Stimulated activated CD8-positive, alpha-beta memory T cell treated with anti-CD3 and anti-CD28 coated beads, Interleukin-7, amount 100 ng/mL, for 48 hours (primary cell): ENCODE results near the gene CES5A.
"Not testable (repeated sequence)": the region's sequence is repeated elsewhere in the genome, so short reads cannot be mapped to it uniquely, and the experiment has no call there.

Experiments used
- DNase-seq, 2 donors: peaks; one replicate each; pipeline ENCODE4 v3.0.0-alpha.2; 2020; ENCODE audit warnings: low read depth in 1 of 2; ENCODE audit errors: extremely low read depth in 1 of 2

CES5A gene

GRCh38 chr16:55830658-55831294 is 44.4 kb downstream of the CES5A start:
- no peak for DNase-seq

DNA sequence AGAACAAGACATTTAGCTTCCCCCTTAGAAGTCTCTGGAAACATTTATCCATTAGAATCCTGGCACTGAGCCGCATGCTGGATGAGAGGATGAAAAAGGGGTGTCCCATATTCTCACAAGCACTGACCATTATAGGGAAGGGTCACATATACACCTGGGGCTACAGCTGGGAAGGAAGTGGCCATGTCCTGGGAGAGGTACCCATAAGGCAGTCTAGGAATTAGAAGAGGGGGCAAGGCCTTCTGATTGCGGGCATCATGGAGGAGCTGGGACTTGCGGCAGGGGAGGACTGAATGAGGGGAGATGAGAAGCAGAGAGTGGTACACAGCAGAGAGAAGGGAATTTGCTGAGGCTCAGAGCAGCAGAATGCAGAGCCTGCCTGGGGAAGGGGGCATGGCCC is 45.9 kb downstream of the CES5A start:
- DNase-seq, result not testable (repeated sequence)

GRCh38 chr16:55828680-55829079 is 46.5 kb downstream of the CES5A start:
- no peak for DNase-seq

DNA sequence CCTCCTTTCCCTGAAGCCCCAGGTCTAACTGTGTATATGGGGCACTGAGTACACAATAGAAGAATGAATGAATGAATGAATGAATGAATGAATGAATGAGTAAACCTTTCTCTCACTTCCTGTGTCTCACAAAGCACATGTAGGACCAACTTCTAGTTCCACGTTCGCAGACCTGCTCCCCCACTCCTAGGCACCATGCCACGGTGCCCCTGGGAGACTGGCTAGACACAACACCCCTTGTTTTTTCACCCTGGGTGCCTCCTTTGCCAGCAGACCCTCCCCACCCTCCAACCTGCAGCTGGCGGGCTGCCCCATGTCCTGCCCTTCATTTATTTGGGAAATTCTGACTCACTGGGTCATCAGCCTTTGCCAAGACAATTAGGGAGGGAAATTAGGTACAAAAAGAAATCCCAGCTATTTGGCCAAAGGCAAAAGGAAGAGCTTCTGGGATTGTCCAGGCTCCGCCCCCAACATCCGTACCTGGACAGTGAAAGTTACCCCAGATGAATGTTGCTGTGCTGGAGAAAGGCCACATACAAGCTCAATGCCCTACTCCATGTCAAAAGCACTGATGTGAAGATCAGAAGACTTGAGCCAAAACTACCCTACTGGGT is 50.0 kb downstream of the CES5A start:
- no peak for DNase-seq

DNA sequence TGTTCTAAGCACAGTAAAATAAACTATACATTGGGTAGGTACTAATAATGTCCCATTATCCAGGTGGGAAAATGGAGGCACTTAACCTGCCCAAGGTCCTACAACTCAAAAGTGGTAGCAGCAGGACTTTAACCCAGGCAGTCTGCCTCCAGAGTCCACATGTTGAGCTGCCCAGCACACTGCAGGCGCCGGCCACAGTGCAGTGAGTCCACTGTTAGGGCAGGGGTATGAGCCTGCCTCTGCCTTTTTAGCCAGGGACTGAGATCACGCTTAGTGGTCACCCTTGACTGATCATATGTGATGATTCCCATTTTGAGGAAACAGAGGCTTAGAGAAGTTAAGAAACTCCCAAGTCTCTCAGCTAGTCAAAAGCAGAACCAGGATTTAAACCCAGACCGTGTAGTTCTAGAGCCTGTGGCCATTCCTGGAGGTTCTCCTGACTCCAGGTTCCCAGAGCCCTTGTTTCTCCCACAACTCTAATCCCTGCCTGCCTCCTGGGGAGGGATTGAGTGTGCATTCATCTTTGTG is 50.6 kb downstream of the CES5A start:
- no peak for DNase-seq

GRCh38 chr16:55822280-55822810 is 52.8 kb downstream of the CES5A start:
- no peak for DNase-seq

- no peak for DNase-seq
Observed at GRCh38 chr16:55821210-55821609, 54.0 kb downstream of the CES5A start.

DNA sequence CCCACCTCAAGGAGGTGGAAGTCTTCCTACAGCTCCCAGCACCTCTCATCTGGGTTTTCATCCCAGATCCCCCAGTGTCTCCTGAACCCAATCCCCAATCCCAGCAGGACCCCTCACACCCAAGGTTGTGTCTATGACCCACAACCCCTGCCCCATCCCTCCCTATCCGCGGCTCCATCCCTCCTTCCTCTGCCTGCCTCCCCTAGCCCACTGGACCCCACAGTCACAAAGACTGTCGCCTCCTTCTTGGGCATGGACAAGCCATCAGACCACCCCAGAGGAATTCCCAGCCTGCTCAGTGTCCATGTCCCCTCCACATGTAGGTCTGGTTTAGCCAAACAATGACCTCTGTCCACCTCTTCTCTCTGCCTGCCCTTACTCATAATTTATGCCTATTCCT is 54.6 kb downstream of the CES5A start:
- DNase-seq, result no peak

GRCh38 chr16:55817236-55817912 is 57.8 kb downstream of the CES5A start:
- no peak for DNase-seq

- DNase-seq, result not testable (repeated sequence)
Observed at GRCh38 chr16:55816222-55816621, 59.0 kb downstream of the CES5A start.

DNA sequence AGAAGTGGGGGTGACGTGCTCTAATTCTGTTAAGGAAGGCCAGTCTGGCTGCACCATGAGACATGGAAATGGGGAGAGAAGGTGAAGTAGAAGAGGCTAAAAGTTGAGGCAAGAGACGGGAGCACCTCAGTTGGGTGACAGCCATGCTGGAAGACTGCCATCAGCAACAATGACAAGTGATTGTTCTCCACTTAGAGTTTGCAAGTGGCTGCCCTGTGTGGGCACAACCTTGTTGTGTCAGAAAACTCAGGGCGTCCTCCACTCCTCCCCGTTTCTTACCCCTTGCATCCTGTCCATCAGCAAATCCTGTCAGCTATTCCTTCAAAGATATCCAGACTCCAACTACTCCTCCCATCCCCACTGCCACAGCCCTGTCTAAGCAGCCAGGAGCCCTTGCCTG is 59.9 kb downstream of the CES5A start:
- DNase-seq, result no peak

DNA sequence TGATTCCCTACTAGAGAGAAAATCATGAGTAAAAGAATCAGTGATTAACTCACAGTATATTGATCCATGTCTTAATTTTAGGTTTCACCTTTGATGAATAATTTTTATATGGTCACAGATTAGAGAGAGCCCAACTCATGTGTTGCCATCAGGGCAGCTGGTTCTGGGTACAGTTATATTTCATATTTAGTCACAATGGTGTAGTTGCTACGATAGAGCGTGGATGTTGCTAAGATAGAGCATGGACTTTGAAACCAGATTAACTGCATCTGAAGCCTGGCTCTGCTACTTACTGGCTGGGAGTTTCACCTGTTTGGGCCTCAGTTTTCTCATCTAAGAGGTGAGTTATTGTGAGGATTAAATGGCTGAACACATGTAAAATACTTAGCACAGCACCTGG is 61.0 kb downstream of the CES5A start:
- DNase-seq, result not testable (repeated sequence)

DNA sequence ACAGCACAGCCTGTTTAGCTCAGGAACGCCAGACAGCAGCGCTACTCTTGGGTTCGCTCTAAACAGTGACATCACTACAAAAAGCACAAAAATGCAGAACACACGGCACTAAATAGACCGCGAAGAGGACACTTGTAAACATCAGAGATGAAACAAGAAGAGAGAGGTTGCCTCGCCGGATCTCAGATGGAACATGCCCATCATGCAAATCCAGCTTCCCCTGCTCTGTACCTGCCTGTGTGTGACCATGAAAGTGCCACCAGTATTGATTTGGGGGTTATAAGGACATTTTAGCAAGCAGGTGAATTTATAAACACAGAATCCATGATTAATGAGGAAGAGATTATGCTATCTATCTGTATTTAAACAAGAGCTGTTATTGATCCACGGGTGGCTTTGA is 61.4 kb downstream of the CES5A start:
- DNase-seq, result not testable (repeated sequence)

GRCh38 chr16:55812951-55813350 is 62.2 kb downstream of the CES5A start:
- no peak for DNase-seq

DNA sequence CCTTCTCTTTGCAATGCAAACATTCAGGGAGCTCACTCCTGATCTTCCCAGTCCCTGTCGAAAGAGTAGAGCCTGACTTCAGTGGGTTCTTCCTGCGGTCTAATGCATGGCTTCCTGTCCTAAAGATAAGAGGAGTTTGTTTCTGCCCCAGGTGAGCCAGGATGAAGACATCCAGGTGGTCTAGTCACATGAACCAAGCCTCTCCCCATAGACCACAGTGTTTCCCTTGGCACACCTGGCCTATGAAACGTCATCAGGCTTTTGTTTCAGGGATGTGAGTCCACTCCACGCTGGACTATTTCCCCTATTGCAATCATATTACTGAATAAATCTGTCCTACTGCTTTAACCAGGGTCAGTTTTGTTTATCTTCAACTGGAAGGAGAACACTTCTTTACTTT is 63.4 kb downstream of the CES5A start:
- DNase-seq, result no peak

DNA sequence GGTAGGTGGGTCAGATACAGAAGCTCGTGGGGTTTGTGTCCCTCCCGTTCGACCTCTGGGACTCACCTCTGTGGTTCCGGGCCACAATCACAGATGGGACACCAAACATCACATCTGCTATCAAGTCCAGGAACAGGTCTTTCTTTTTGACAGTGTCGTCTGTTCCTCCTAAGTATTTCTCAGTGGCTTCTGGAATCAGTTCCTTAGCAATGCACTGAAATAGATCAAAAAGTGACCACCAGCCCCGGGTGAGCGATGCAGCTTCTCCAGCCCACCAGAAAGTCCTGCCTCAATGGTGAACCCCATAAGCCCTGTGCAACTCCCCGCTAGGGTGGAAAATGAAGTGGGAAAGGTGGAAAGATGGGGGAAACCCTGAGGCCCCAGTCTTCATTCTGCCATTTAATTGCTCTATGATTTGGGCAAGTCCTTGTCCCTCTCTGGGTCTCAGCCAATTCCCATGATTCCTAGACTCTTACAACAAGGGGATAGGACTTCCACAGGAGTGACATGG is 64.7 kb downstream of the CES5A start:
- no peak for DNase-seq

- DNase-seq, result no peak
Observed at GRCh38 chr16:55809851-55810250, 65.3 kb downstream of the CES5A start.

DNA sequence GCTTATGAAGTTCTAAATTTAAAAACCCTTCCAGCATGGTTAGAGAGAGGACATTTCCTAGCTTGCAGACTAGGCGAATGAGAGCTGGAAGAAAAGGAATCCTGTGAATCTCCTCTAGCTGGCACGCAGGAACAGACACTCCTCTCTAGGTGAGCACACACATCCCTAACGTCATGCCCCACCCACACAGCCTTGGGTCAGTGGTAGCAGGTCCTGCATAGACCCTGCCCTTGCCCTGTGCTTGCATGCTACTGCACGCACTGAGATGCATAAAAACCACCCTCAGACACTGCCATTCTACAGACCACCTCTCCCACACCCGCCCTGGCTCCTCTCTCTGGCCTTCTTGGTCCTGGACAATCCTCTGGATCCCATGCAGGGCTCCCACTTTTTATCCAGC is 65.8 kb downstream of the CES5A start:
- no peak for DNase-seq

DNA sequence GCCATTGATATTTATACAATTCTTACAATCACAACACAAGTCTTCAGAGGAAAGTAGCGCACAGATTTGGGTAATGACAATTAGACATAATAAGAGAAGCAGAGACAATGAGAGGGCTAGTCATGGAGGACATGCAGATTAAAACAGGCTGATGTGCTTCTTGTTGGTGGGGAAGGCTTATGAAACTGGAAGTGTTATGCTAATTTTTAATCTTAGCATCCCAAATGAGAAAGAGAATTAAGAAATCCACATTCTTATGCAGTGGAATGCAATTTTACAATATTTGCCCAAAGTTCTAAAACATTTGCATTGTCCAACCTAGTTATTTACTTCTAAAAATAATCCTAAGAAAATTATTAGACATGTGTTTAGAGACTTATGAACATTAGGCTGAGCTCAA is 66.9 kb downstream of the CES5A start:
- not testable (repeated sequence) for DNase-seq

DNA sequence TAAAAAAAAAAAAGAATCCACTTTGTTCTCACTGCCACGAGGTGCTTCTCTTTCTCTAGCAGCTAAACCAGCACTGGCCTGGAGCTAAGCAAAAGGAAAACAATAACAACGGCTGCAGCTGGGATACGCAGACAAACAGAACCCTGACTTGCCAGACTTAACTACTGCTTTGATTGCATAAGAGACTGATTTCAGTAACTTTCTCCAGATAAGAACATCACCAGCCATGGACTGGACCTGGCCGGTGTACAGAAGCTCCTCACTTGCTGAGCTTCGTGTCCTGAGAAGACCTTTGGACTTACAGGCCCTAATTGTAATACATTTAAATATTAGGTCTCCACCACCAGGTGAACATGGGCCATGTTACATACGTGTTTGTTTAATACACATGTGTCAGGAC is 70.1 kb downstream of the CES5A start:
- DNase-seq, result not testable (repeated sequence)

GRCh38 chr16:55803681-55804080 is 71.5 kb downstream of the CES5A start:
- DNase-seq, result not testable (repeated sequence)
